Mucosa of rectum (tissue), 2 donors: ENCODE measurements around the gene RAB26.

Experiments
- H3K27ac ChIP-seq, 2 donors: one replicate each; pipeline ENCODE4 v1.7.0; 2013; ENCODE audit warnings: inconsistent platforms in 2 of 2, low read depth in 2 of 2, low read length in 2 of 2
- H3K27me3 ChIP-seq, 2 donors: one replicate each; pipeline ENCODE4 v1.7.0; 2013; ENCODE audit warnings: low read length in 2 of 2; ENCODE audit not compliant: control insufficient read depth in 2 of 2, insufficient read depth in 2 of 2
- H3K36me3 ChIP-seq, 2 donors: one replicate each; pipeline ENCODE4 v1.7.0; 2013; ENCODE audit warnings: low read length in 2 of 2; ENCODE audit not compliant: control insufficient read depth in 2 of 2, insufficient read depth in 2 of 2
- H3K4me1 ChIP-seq, 2 donors: one replicate each; pipeline ENCODE4 v1.7.0; 2013; ENCODE audit warnings: low read length in 2 of 2, mild to moderate bottlenecking in 1 of 2; ENCODE audit not compliant: control insufficient read depth in 2 of 2, insufficient read depth in 2 of 2
- H3K4me3 ChIP-seq, 2 donors: one replicate each; pipeline ENCODE4 v1.7.0; 2013; ENCODE audit warnings: low read length in 2 of 2
- H3K9ac ChIP-seq, 2 donors: one replicate each; pipeline ENCODE4 v1.7.0; 2013; ENCODE audit warnings: low read length in 2 of 2, low read depth in 1 of 2, mild to moderate bottlenecking in 1 of 2
- H3K9me3 ChIP-seq, 2 donors: one replicate each; pipeline ENCODE4 v1.7.0; 2013; ENCODE audit warnings: low read length in 2 of 2; ENCODE audit not compliant: control insufficient read depth in 2 of 2
- donor health status: healthy.
- donor health status: Normal muscosa, but diverticular disease.

RAB26 gene

GRCh38 chr16:2186505-2186904 lies 38.1 kb downstream of the RAB26 start:
- no peak overlapping the region for H3K27ac ChIP-seq
- no peaks in the 10 kb centered on the region for H3K36me3 ChIP-seq
- no peaks in the 10 kb centered on the region for H3K4me1 ChIP-seq
- H3K4me3 ChIP-seq = no peak overlapping the region
- no peaks in the 10 kb centered on the region for H3K9me3 ChIP-seq
- H3K27me3 ChIP-seq = peaks cover 2 to 8% of the 10 kb centered on the region in 2 donors
- H3K9ac ChIP-seq = no peak overlapping the region

- Histone ChIP-seq H3K9me3 (no peaks in the 10 kb centered on the region), H3K27ac (no peak overlapping the region), H3K9ac (no peak overlapping the region), H3K27me3 (peaks cover 2 to 8% of the 10 kb centered on the region in 2 donors), H3K4me1 (no peaks in the 10 kb centered on the region), H3K36me3 (no peaks in the 10 kb centered on the region), H3K4me3 (no peak overlapping the region)
Measured at GRCh38 chr16:2187212-2187611, 38.8 kb downstream of the RAB26 start.

GRCh38 chr16:2188395-2188794 lies 40.0 kb downstream of the RAB26 start:
- Histone ChIP-seq H3K27ac (no peak overlapping the region), H3K4me3 (no peak overlapping the region), H3K4me1 (no peaks in the 10 kb centered on the region), H3K9me3 (no peaks in the 10 kb centered on the region), H3K27me3 (peaks cover 2 to 8% of the 10 kb centered on the region in 2 donors), H3K36me3 (no peaks in the 10 kb centered on the region), H3K9ac (no peak overlapping the region)

- H3K9ac ChIP-seq = no peak overlapping the region
- H3K9me3 ChIP-seq = no peaks in the 10 kb centered on the region
Measured at GRCh38 chr16:2189252-2189893, 40.9 kb downstream of the RAB26 start.

GRCh38 chr16:2190002-2190658 lies 41.7 kb downstream of the RAB26 start:
- Histone ChIP-seq H3K27ac (no peak overlapping the region), H3K36me3 (no peaks in the 10 kb centered on the region), H3K27me3 (peaks cover 13 to 15% of the 10 kb centered on the region in 2 donors), H3K9ac (no peak overlapping the region), H3K4me3 (no peak overlapping the region), H3K4me1 (no peaks in the 10 kb centered on the region), H3K9me3 (no peaks in the 10 kb centered on the region)

More at GRCh38 chr16:2189252-2189893, 40.9 kb downstream of the RAB26 start:
- H3K36me3 ChIP-seq = no peaks in the 10 kb centered on the region
- no peaks in the 10 kb centered on the region for H3K4me1 ChIP-seq
- H3K27ac ChIP-seq = no peak overlapping the region
- no peak overlapping the region for H3K4me3 ChIP-seq
- H3K27me3 ChIP-seq = peaks cover 6 to 10% of the 10 kb centered on the region in 2 donors

- Histone ChIP-seq H3K27me3 (peaks cover 17 to 20% of the 10 kb centered on the region in 2 donors), H3K27ac (no peak overlapping the region), H3K4me3 (no peak overlapping the region), H3K9ac (no peak overlapping the region), H3K9me3 (no peaks in the 10 kb centered on the region), H3K36me3 (no peaks in the 10 kb centered on the region), H3K4me1 (peaks cover 0 to 3% of the 10 kb centered on the region in 2 donors)
Measured at GRCh38 chr16:2190659-2191445, 42.4 kb downstream of the RAB26 start.

- Histone ChIP-seq H3K9ac (no peak overlapping the region), H3K27me3 (peaks cover 17 to 20% of the 10 kb centered on the region in 2 donors), H3K36me3 (no peaks in the 10 kb centered on the region), H3K4me3 (no peak overlapping the region), H3K27ac (no peak overlapping the region), H3K4me1 (peaks cover 0 to 4% of the 10 kb centered on the region in 2 donors), H3K9me3 (no peaks in the 10 kb centered on the region)
Measured at GRCh38 chr16:2191446-2191706, 43.0 kb downstream of the RAB26 start.

GRCh38 chr16:2194166-2194834 lies 45.9 kb downstream of the RAB26 start:
- H3K4me1 ChIP-seq = peaks cover 0 to 4% of the 10 kb centered on the region in 2 donors
- no peak overlapping the region for H3K27ac ChIP-seq
- peaks cover 30 to 37% of the 10 kb centered on the region in 2 donors for H3K27me3 ChIP-seq
- no peaks in the 10 kb centered on the region for H3K9me3 ChIP-seq
- no peaks in the 10 kb centered on the region for H3K36me3 ChIP-seq
- no peak overlapping the region for H3K4me3 ChIP-seq
- H3K9ac ChIP-seq = no peak overlapping the region

GRCh38 chr16:2194852-2195321 lies 46.5 kb downstream of the RAB26 start:
- no peak overlapping the region for H3K27ac ChIP-seq
- H3K9me3 ChIP-seq = no peaks in the 10 kb centered on the region
- H3K9ac ChIP-seq = no peak overlapping the region
- no peaks in the 10 kb centered on the region for H3K36me3 ChIP-seq
- no peak overlapping the region for H3K4me3 ChIP-seq
- H3K4me1 ChIP-seq = peaks cover 0 to 4% of the 10 kb centered on the region in 2 donors
- H3K27me3 ChIP-seq = peaks cover 30 to 37% of the 10 kb centered on the region in 2 donors
